Mammary epithelial cell (primary cell): ENCODE measurements around the gene TMEM163.

Experiments
- EZH2 ChIP-seq: IDR thresholded peaks from 2 replicates; pipeline ENCODE4 v1.6.1; 2012; ENCODE audit warnings: low read length, inconsistent platforms, borderline replicate concordance
- TF ChIP-seq, protein P1 (sequence below), 2 donors: IDR thresholded peaks in 1 of 2; conservative IDR thresholded peaks in 1 of 2; 2 replicates each; pipeline ENCODE4 v1.5.1; 2011 to 2012; ENCODE audit warnings: inconsistent platforms in 2 of 2, low read length in 2 of 2, mild to moderate bottlenecking in 2 of 2, control low read depth in 1 of 2, low read depth in 1 of 2; ENCODE audit not compliant: insufficient read depth in 1 of 2; ENCODE audit errors: extremely low read depth in 1 of 2

DNA sequence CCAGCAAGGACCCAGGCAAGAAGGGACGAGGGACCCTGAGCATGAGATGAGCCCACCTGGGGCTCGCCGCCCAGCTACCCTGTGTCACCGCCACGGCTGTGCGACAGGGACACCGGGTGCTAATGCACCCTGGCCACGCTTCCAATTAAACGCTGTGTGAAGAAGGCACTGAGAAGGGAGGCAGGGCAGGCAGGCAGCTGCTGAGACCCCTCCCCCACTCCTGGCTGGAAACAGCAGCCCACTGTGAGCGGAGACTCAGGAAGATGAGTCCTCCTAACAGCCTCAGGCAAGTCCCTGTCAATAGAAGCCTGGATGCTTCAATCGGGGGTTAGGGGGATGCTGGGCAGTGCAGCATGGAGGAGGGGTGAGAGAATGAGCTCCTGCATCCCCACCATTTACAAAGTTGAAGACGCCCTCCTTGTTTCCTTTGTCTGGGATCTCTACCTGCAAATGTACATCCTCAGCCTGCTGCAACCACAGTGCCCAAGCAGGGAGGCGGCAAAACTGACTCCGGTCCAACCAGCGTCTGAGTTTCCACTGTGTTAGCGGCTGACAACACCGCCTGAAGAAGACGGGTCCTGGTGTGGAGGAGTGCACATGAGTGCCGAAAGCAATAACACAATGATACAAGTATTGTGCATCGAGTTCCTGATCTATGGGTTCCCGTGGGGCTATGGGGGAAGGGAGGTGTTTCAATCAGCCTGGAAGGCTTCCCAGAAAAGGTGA lies 12.8 kb downstream of the TMEM163 start:
- TF ChIP-seq, protein P1, sequence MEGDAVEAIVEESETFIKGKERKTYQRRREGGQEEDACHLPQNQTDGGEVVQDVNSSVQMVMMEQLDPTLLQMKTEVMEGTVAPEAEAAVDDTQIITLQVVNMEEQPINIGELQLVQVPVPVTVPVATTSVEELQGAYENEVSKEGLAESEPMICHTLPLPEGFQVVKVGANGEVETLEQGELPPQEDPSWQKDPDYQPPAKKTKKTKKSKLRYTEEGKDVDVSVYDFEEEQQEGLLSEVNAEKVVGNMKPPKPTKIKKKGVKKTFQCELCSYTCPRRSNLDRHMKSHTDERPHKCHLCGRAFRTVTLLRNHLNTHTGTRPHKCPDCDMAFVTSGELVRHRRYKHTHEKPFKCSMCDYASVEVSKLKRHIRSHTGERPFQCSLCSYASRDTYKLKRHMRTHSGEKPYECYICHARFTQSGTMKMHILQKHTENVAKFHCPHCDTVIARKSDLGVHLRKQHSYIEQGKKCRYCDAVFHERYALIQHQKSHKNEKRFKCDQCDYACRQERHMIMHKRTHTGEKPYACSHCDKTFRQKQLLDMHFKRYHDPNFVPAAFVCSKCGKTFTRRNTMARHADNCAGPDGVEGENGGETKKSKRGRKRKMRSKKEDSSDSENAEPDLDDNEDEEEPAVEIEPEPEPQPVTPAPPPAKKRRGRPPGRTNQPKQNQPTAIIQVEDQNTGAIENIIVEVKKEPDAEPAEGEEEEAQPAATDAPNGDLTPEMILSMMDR (conservative IDR thresholded peaks at IDR 0.05 in 1 of 2, IDR thresholded peaks at IDR 0.05 in 1 of 2; ENCODE audit: extremely low read depth in 1 of 2, insufficient read depth in 1 of 2, low read depth in 1 of 2, low read length in 2 of 2), result no peak
- TF ChIP-seq EZH2, result no peak
